Neural cell (in vitro differentiated cells): ENCODE data around the gene LSAMP. TPM values are rescaled to one million over a fixed set of nuclear protein-coding genes. Genes with fewer than 3 reads are reported as not detected.

Source experiments
- H2AFZ ChIP-seq: fragments of 200-600, 300-800 bp; sonication (generic), shearing (Covaris generic); 2 replicates; pipeline ENCODE4 v1.6.0; 2014; ENCODE audit warnings: low read depth, mild to moderate bottlenecking, antibody characterized with exemption, low read length, moderate library complexity
- H3F3A ChIP-seq: fragments of 200-600 bp; shearing (Covaris generic); 2 replicates; pipeline ENCODE4 v1.6.1; 2016; ENCODE audit warnings: mild to moderate bottlenecking, moderate library complexity, mixed read lengths, antibody characterized with exemption, low read length; ENCODE audit not compliant: insufficient read depth, poor library complexity, severe bottlenecking
- H3K27ac ChIP-seq: fragments of 200-600, 300-800 bp; sonication (generic), shearing (Covaris generic); 2 replicates; pipeline ENCODE4 v1.5.1; 2014; ENCODE audit warnings: mild to moderate bottlenecking, low read length, moderate library complexity
- H3K27me3 ChIP-seq: fragments of 300-800, 200-600 bp; sonication (generic), shearing (Covaris generic); 2 replicates; pipeline ENCODE4 v1.6.0; 2014; ENCODE audit warnings: mild to moderate bottlenecking, low read depth, low read length, moderate library complexity; ENCODE audit not compliant: insufficient read depth
- H3K36me3 ChIP-seq: fragments of 300-800, 200-600 bp; sonication (generic), shearing (Covaris generic); 2 replicates; pipeline ENCODE4 v1.5.1; 2014; ENCODE audit warnings: mild to moderate bottlenecking, antibody characterized with exemption, low read length, moderate library complexity; ENCODE audit not compliant: insufficient read depth
- H3K4me2 ChIP-seq: fragments of 300-800, 200-600 bp; sonication (generic), shearing (Covaris generic); 2 replicates; pipeline ENCODE4 v1.6.0; 2014; ENCODE audit warnings: mild to moderate bottlenecking, low read length
- H3K4me3 ChIP-seq: fragments of 300-800, 200-600 bp; sonication (generic), shearing (Covaris generic); 2 replicates; pipeline ENCODE4 v1.5.1; 2014; ENCODE audit warnings: mild to moderate bottlenecking, low read length, moderate library complexity
- H3K79me2 ChIP-seq: fragments of 200-600 bp; shearing (Covaris generic); replicated peaks from 2 replicates; pipeline ENCODE4 v1.6.0; 2014; ENCODE audit warnings: mild to moderate bottlenecking, low read length, moderate library complexity; ENCODE audit not compliant: insufficient read depth
- H3K9ac ChIP-seq: fragments of 300-800, 200-600 bp; sonication (generic), shearing (Covaris generic); 2 replicates; pipeline ENCODE4 v1.6.1; 2016; ENCODE audit warnings: mild to moderate bottlenecking, low read length, mixed read lengths
- H3K9me2 ChIP-seq: fragments of 200-600 bp; shearing (Covaris generic); 2 replicates; pipeline ENCODE4 v1.6.1; 2016; ENCODE audit warnings: mild to moderate bottlenecking, low read length, mixed read lengths; ENCODE audit not compliant: insufficient read depth
- H3K9me3 ChIP-seq: fragments of 200-600, 300-800 bp; sonication (generic), shearing (Covaris generic); 2 replicates; pipeline ENCODE4 v1.6.1; 2016; ENCODE audit warnings: mild to moderate bottlenecking, mixed run types, low read length, moderate library complexity, mixed read lengths
- H4K20me1 ChIP-seq: fragments of 200-600 bp; shearing (Covaris generic); 2 replicates; pipeline ENCODE4 v1.6.1; 2016; ENCODE audit warnings: mild to moderate bottlenecking, mixed run types; ENCODE audit not compliant: insufficient read depth
- EP300 ChIP-seq: fragments of 450-650 bp; conservative IDR thresholded peaks from 2 replicates; pipeline ENCODE4 v1.6.1; 2014; ENCODE audit warnings: antibody characterized with exemption, mild to moderate bottlenecking, moderate library complexity; ENCODE audit not compliant: poor library complexity, severe bottlenecking
- EZH2 ChIP-seq: fragments of 200-600, 300-800 bp; shearing (Covaris generic), sonication (generic); IDR thresholded peaks from 2 replicates; pipeline ENCODE4 v1.6.1; 2014; ENCODE audit warnings: antibody characterized with exemption, low read length, borderline replicate concordance, mild to moderate bottlenecking; ENCODE audit not compliant: insufficient read depth, poor library complexity, severe bottlenecking
- POLR2AphosphoS5 ChIP-seq: IDR thresholded peaks from 2 replicates; pipeline ENCODE4 v1.6.1; 2012
- RAD21 ChIP-seq: fragments of 450-650 bp; conservative IDR thresholded peaks from 2 replicates; pipeline ENCODE4 v1.6.1; 2014; ENCODE audit warnings: antibody characterized with exemption, mild to moderate bottlenecking, moderate library complexity
- SMC3 ChIP-seq: fragments of 450-650 bp; conservative IDR thresholded peaks from 2 replicates; pipeline ENCODE4 v1.6.1; 2014; ENCODE audit warnings: antibody characterized with exemption, mild to moderate bottlenecking, moderate library complexity; ENCODE audit not compliant: poor library complexity
- TAF1 ChIP-seq: IDR thresholded peaks from 2 replicates; pipeline ENCODE4 v1.6.1; 2012; ENCODE audit warnings: low read depth
- polyA minus RNA-seq: library from RNA; depleted of rRNA, polyadenylated mRNA; stranded (reverse); fragments of >200 nt; gene quantifications from 2 replicates; pipeline ENCODE4 v1.2.3, GENCODE V29; 2014
- polyA plus RNA-seq: library from polyadenylated mRNA; depleted of rRNA; stranded (reverse); fragments of >200 nt; gene quantifications from 2 replicates; pipeline ENCODE4 v1.2.3, GENCODE V29; 2014
- TF ChIP-seq, protein P1 (sequence below): fragments of 450-650 bp; IDR thresholded peaks from 2 replicates; pipeline ENCODE4 v1.5.1; 2014; ENCODE audit warnings: antibody characterized with exemption, mild to moderate bottlenecking, moderate library complexity; ENCODE audit not compliant: poor library complexity, severe bottlenecking
- TF ChIP-seq, protein P2 (sequence below): IDR thresholded peaks from 2 replicates; pipeline ENCODE4 v1.6.1; 2012; ENCODE audit warnings: borderline replicate concordance

The LSAMP gene
- polyA plus RNA-seq (89.6 and 93.6 TPM in 2 replicates), polyA minus RNA-seq (126 and 169 TPM in 2 replicates)

GRCh38 chr3:116445311-116445841, at the start of gene LSAMP:
TSS of gene LSAMP (minus strand) at chr3:116445487.
- peak within 1 kb of the TSS; percentile 21 for H3K27ac ChIP-seq
- H3K27me3 ChIP-seq: no peaks in the 10 kb centered on the region
- H3K79me2 ChIP-seq: peaks cover 11% of the 10 kb centered on the region
- H3K36me3 ChIP-seq: no peaks in the 10 kb centered on the region
- peak within 1 kb of the TSS; percentile 57 for H3K9ac ChIP-seq
- no peaks in the 10 kb centered on the region for H3K9me3 ChIP-seq
- no peak within 1 kb of the TSS for H2AFZ ChIP-seq
- no peaks in the 10 kb centered on the region for H3F3A ChIP-seq
- H4K20me1 ChIP-seq: no peaks in the 10 kb centered on the region
- H3K4me3 ChIP-seq: peak within 1 kb of the TSS; percentile 72
- TF ChIP-seq TAF1 (no peak), EP300 (no peak), EZH2 (no peak), RAD21 (no peak)
- TF ChIP-seq, protein P1, sequence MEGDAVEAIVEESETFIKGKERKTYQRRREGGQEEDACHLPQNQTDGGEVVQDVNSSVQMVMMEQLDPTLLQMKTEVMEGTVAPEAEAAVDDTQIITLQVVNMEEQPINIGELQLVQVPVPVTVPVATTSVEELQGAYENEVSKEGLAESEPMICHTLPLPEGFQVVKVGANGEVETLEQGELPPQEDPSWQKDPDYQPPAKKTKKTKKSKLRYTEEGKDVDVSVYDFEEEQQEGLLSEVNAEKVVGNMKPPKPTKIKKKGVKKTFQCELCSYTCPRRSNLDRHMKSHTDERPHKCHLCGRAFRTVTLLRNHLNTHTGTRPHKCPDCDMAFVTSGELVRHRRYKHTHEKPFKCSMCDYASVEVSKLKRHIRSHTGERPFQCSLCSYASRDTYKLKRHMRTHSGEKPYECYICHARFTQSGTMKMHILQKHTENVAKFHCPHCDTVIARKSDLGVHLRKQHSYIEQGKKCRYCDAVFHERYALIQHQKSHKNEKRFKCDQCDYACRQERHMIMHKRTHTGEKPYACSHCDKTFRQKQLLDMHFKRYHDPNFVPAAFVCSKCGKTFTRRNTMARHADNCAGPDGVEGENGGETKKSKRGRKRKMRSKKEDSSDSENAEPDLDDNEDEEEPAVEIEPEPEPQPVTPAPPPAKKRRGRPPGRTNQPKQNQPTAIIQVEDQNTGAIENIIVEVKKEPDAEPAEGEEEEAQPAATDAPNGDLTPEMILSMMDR: no peak
- TF ChIP-seq, protein P2, sequence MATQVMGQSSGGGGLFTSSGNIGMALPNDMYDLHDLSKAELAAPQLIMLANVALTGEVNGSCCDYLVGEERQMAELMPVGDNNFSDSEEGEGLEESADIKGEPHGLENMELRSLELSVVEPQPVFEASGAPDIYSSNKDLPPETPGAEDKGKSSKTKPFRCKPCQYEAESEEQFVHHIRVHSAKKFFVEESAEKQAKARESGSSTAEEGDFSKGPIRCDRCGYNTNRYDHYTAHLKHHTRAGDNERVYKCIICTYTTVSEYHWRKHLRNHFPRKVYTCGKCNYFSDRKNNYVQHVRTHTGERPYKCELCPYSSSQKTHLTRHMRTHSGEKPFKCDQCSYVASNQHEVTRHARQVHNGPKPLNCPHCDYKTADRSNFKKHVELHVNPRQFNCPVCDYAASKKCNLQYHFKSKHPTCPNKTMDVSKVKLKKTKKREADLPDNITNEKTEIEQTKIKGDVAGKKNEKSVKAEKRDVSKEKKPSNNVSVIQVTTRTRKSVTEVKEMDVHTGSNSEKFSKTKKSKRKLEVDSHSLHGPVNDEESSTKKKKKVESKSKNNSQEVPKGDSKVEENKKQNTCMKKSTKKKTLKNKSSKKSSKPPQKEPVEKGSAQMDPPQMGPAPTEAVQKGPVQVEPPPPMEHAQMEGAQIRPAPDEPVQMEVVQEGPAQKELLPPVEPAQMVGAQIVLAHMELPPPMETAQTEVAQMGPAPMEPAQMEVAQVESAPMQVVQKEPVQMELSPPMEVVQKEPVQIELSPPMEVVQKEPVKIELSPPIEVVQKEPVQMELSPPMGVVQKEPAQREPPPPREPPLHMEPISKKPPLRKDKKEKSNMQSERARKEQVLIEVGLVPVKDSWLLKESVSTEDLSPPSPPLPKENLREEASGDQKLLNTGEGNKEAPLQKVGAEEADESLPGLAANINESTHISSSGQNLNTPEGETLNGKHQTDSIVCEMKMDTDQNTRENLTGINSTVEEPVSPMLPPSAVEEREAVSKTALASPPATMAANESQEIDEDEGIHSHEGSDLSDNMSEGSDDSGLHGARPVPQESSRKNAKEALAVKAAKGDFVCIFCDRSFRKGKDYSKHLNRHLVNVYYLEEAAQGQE: peak; percentile 48
- no peaks in the 10 kb centered on the region for H3K9me2 ChIP-seq
- H3K4me2 ChIP-seq: peak within 1 kb of the TSS; percentile 52

- Histone ChIP-seq H2AFZ (no peak overlapping the region), H3K9me3 (peaks cover 8% of the 10 kb centered on the region), H3K79me2 (no peaks in the 10 kb centered on the region), H3K27me3 (no peaks in the 10 kb centered on the region), H3K9me2 (no peaks in the 10 kb centered on the region), H3K4me2 (no peak overlapping the region), H3F3A (no peaks in the 10 kb centered on the region), H3K9ac (no peak overlapping the region), H3K4me3 (no peak overlapping the region), H3K36me3 (no peaks in the 10 kb centered on the region), H3K27ac (no peak overlapping the region), H4K20me1 (no peaks in the 10 kb centered on the region)
- TF ChIP-seq EP300: no peak
- no peak for TF ChIP-seq SMC3
- TF ChIP-seq POLR2AphosphoS5: no peak
- TF ChIP-seq, protein P2: no peak
- no peak for TF ChIP-seq TAF1
Observed at GRCh38 chr3:116492379-116492778, 47.1 kb upstream of the LSAMP start.
